PFSK-1 (cell line): ENCODE measurements around the gene NLGN3.

Experiments used
- POLR2AphosphoS5 ChIP-seq: IDR thresholded peaks from 2 replicates; pipeline ENCODE4 v1.6.1; 2012; ENCODE audit warnings: low read depth, mild to moderate bottlenecking, control low read depth, low read length, moderate library complexity
- SIN3A ChIP-seq: IDR thresholded peaks from 2 replicates; pipeline ENCODE4 v1.6.1; 2012; ENCODE audit warnings: mild to moderate bottlenecking, low read length, moderate library complexity, borderline replicate concordance; ENCODE audit not compliant: insufficient read depth
- TAF1 ChIP-seq: IDR thresholded peaks from 2 replicates; pipeline ENCODE4 v1.6.1; 2012; ENCODE audit warnings: low read length, control low read depth, borderline replicate concordance; ENCODE audit not compliant: insufficient read depth

- TF ChIP-seq POLR2AphosphoS5 (peak; percentile 82), TAF1 (peak; percentile 62; the same call in 1 of the 2 replicates), SIN3A (no peak)
These were observed 26.3 kb upstream of the NLGN3 start, which contains the start of gene MED12 for GRCh38 chrX:71118032-71118984.
